ENCODE data around the gene STMN3. TPM values are rescaled to one million over a fixed set of nuclear protein-coding genes. Genes with fewer than 3 reads are reported as not detected.

Gene STMN3
- total RNA-seq, 4 donors from 2014 or later = 14.2 to 20.7 (median 17.0) TPM

- H3K4me3 ChIP-seq = no peak overlapping the region
- no peaks in the 10 kb centered on the region for H3K27me3 ChIP-seq
- 93% methylated on average over 6 of the region's 21 CpGs for WGBS
- peak in 1 of 2 donors; percentile 59 for DNase-seq (ENCODE audit: low spot score in 2 of 2)
- H3K27ac ChIP-seq = no peak overlapping the region
- H3K4me1 ChIP-seq = peaks cover 83% of the 10 kb centered on the region
- TF ChIP-seq POLR2AphosphoS5 (IDR thresholded peaks at IDR 0.05) = no peak
- no peak for TF ChIP-seq EP300 (IDR thresholded peaks at IDR 0.05)
- no peak for TF ChIP-seq POLR2A (IDR thresholded peaks at IDR 0.05)
- TF ChIP-seq, protein P1, sequence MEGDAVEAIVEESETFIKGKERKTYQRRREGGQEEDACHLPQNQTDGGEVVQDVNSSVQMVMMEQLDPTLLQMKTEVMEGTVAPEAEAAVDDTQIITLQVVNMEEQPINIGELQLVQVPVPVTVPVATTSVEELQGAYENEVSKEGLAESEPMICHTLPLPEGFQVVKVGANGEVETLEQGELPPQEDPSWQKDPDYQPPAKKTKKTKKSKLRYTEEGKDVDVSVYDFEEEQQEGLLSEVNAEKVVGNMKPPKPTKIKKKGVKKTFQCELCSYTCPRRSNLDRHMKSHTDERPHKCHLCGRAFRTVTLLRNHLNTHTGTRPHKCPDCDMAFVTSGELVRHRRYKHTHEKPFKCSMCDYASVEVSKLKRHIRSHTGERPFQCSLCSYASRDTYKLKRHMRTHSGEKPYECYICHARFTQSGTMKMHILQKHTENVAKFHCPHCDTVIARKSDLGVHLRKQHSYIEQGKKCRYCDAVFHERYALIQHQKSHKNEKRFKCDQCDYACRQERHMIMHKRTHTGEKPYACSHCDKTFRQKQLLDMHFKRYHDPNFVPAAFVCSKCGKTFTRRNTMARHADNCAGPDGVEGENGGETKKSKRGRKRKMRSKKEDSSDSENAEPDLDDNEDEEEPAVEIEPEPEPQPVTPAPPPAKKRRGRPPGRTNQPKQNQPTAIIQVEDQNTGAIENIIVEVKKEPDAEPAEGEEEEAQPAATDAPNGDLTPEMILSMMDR (IDR thresholded peaks at IDR 0.05) = no peak
- no peaks in the 10 kb centered on the region for H3K9me3 ChIP-seq
- no peaks in the 10 kb centered on the region for H3K36me3 ChIP-seq
These were observed 40.7 kb upstream of the STMN3 start for GRCh38 chr20:63693733-63694583.

DNA sequence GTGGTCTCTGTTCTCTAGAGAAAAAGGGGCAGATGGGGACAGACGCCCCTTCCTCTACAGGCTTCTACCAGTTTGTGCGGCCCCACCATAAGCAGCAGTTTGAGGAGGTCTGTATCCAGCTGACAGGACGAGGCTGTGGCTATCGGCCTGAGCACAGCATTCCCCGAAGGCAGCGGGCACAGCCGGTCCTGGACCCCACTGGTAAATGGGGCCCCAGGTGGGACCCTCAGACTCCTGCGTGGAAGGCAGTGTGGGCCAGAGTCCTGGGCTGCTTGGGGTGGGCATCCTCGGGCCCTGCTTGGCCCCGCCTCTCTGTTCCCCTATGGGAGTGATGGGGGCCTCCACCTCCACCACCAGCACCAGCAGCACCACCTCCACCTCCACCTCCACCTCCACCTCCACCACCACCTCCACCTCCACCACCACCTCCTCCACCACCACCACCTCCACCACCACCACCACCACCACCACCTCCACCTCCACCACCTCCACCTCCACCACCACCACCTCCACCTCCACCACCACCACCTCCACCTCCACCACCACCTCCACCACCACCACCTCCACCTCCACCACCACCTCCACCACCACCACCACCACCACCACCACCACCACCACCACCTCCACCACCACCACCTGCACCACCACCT is 40.0 kb upstream of the STMN3 start:
- DNase-seq (ENCODE audit: low spot score in 2 of 2) = peak in 1 of 2 donors; percentile 63
- Histone ChIP-seq H3K36me3 (no peaks in the 10 kb centered on the region), H3K27ac (no peak overlapping the region), H3K4me3 (no peak overlapping the region), H3K4me1 (peaks cover 78% of the 10 kb centered on the region), H3K9me3 (no peaks in the 10 kb centered on the region), H3K27me3 (no peaks in the 10 kb centered on the region)
- WGBS = 86% methylated on average over 9 of the region's 10 CpGs
- TF ChIP-seq EP300 (IDR thresholded peaks at IDR 0.05) = no peak
- no peak for TF ChIP-seq POLR2AphosphoS5 (IDR thresholded peaks at IDR 0.05)
- no peak for TF ChIP-seq POLR2A (IDR thresholded peaks at IDR 0.05)
- TF ChIP-seq, protein P1 (IDR thresholded peaks at IDR 0.05) = no peak

DNA sequence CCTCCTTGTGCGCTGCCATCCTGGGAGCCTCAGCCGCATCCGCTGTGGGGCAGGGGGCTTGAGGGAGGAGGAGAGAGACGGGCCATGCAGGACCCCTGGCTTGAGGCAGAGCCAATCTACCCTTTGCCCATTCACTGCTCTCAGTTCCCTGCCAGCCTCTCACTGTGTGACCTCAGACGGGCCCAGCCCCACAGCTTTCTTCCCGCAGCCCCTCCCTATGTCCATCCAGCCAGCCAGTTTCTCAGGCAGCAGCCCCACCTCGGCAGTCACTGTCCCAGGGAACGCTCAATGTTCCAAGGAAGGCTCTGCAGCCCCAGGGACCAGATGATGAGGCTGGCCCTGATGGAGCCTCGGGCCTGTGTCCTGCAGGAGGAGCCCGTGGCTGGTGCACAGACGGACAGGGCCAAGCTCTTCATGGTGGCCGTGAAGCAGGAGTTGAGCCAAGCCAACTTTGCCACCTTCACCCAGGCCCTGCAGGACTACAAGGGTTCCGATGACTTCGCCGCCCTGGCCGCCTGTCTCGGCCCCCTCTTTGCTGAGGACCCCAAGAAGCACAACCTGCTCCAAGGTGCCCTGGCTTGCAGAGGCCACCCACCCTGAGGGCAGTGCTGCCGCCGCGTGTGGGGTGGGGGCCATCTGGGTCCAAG is 39.3 kb upstream of the STMN3 start:
- Histone ChIP-seq H3K36me3 (no peaks in the 10 kb centered on the region), H3K4me3 (no peak overlapping the region), H3K4me1 (peaks cover 78% of the 10 kb centered on the region), H3K9me3 (no peaks in the 10 kb centered on the region), H3K27me3 (no peaks in the 10 kb centered on the region), H3K27ac (peak overlapping the region; percentile 20)
- WGBS = 46% methylated on average over 15 of the region's 20 CpGs
- peak in 1 of 2 donors; percentile 62 for DNase-seq (ENCODE audit: low spot score in 2 of 2)
- TF ChIP-seq EP300 (IDR thresholded peaks at IDR 0.05) (no peak), POLR2A (IDR thresholded peaks at IDR 0.05) (no peak), POLR2AphosphoS5 (IDR thresholded peaks at IDR 0.05) (no peak)
- TF ChIP-seq, protein P1 (IDR thresholded peaks at IDR 0.05) = no peak

GRCh38 chr20:63691711-63692435 is 38.6 kb upstream of the STMN3 start:
- Histone ChIP-seq H3K4me3 (no peak overlapping the region), H3K27me3 (no peaks in the 10 kb centered on the region), H3K4me1 (peaks cover 78% of the 10 kb centered on the region), H3K36me3 (no peaks in the 10 kb centered on the region), H3K9me3 (no peaks in the 10 kb centered on the region), H3K27ac (peak overlapping the region; percentile 20)
- TF ChIP-seq POLR2AphosphoS5 (IDR thresholded peaks at IDR 0.05) (no peak), POLR2A (IDR thresholded peaks at IDR 0.05) (no peak), EP300 (IDR thresholded peaks at IDR 0.05) (no peak)
- TF ChIP-seq, protein P1 (IDR thresholded peaks at IDR 0.05) = no peak
- DNase-seq (ENCODE audit: low spot score in 2 of 2) = peak in 1 of 2 donors; percentile 62
- WGBS = 73% methylated on average over 9 of the region's 21 CpGs
